ENCODE results near the gene HCN2. TPM values are rescaled to one million over a fixed set of nuclear protein-coding genes. Genes with fewer than 3 reads are reported as not detected.

Gene HCN2
- polyA plus RNA-seq, 1 of the 3 experiments (the other 2 are of a cell fraction): 5.6 TPM

DNA sequence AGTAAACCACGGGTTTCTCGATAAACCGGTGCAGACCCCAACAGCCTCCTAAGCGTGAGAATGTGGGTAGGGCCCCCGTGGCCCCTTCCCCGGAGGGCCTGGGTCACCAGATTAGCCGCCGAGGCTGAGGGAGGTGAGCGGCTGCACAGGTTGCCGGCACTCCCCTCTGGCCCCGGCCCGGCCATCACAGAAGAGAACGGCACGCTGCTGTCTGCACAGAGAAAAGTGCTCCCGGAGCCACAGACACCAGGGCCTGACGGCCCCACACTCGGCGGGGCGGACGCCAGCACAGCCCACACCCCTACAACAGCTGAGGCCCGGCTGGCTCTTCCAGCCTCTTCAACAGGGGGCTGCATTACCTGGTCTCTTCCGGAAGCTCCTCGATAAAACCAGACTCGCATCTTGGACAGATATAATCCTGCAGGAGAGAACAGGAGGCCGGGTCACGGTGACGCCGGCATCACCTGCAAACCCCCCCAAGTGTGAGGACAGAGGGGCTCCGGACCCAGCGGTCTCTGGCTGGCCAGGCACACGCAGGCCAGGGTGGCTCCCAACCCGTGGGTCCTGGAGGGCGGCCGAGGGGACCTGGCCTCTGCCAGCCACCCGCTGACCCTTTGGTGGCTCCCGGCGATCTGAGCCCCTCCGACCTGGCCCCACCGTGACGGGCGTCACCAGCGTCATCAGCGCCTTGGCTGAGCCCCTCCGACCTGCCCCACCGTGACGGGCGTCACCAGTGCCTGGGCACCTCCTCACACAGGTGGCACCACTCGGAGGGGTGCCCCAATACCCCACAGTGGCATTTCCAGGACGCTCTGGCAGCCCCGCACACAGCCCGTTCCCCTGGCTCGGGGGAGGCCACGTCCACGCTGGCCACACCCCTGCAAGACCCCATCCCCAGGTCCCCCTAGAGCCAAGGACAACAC lies 63.0 kb downstream of the HCN2 start:
- H3F3A ChIP-seq (replicated peaks; ENCODE audit: insufficient read depth): no peaks in the 10 kb centered on the region
- ChIA-PET CTCF (no interaction called here), POLR2A (no interaction called here)
- DNase-seq: no peak
- no peak overlapping the region for H3K9ac ChIP-seq
- H3K27ac ChIP-seq (ENCODE audit: low read depth in 2 of 2, low read length in 1 of 2): no peak overlapping the region
- H3K36me3 ChIP-seq (replicated peaks in 1 of 2; ENCODE audit: control insufficient read depth in 1 of 2, insufficient read depth in 2 of 2, low read length in 1 of 2): peaks cover 0 to 36% of the 10 kb centered on the region in 2 experiments
- no peaks in the 10 kb centered on the region for H3K9me3 ChIP-seq
- H3K4me3 ChIP-seq (ENCODE audit: low read depth in 2 of 2, low read length in 1 of 2): no peak overlapping the region
- no peak overlapping the region for H3K4me2 ChIP-seq
- H3K27me3 ChIP-seq (ENCODE audit: insufficient read depth): no peaks in the 10 kb centered on the region
- no peaks in the 10 kb centered on the region for H3K4me1 ChIP-seq (ENCODE audit: control insufficient read depth in 1 of 2, insufficient read depth in 2 of 2, low read depth in 1 of 2, low read length in 1 of 2)
- H2AFZ ChIP-seq (ENCODE audit: low read depth): no peak overlapping the region
- H3K79me2 ChIP-seq (ENCODE audit: insufficient read depth): peaks cover 62% of the 10 kb centered on the region
- H3K9me2 ChIP-seq: no peaks in the 10 kb centered on the region
- TF ChIP-seq SIN3A (IDR thresholded peaks at IDR 0.05; ENCODE audit: borderline replicate concordance, low read depth, low read length): no peak
- no peak for TF ChIP-seq FOSL2 (IDR thresholded peaks at IDR 0.05; ENCODE audit: borderline replicate concordance, low read depth)
- no peak for TF ChIP-seq RAD21 (IDR thresholded peaks at IDR 0.05; ENCODE audit: low read length)
- TF ChIP-seq IRF3 (IDR thresholded peaks at IDR 0.05; ENCODE audit: low read depth, low read length): no peak
- H4K20me1 ChIP-seq (ENCODE audit: insufficient read depth): peaks cover 59% of the 10 kb centered on the region
- WGBS (ENCODE audit: low lambda C conversion rate): 95% methylated on average over 11 of the region's 54 CpGs

- H3K36me3 ChIP-seq (replicated peaks in 1 of 2; ENCODE audit: control insufficient read depth in 1 of 2, insufficient read depth in 2 of 2, low read length in 1 of 2): peaks cover 0 to 33% of the 10 kb centered on the region in 2 experiments
- H3K4me3 ChIP-seq (ENCODE audit: low read depth in 2 of 2, low read length in 1 of 2): no peak overlapping the region
- H3K79me2 ChIP-seq (ENCODE audit: insufficient read depth): peaks cover 69% of the 10 kb centered on the region
- H2AFZ ChIP-seq (ENCODE audit: low read depth): no peak overlapping the region
- H3K9me2 ChIP-seq: no peaks in the 10 kb centered on the region
- H3K9me3 ChIP-seq: no peaks in the 10 kb centered on the region
- ChIA-PET POLR2A (no interaction called here), CTCF (no interaction called here)
- H3K4me2 ChIP-seq: no peak overlapping the region
- no peak for DNase-seq
- H3K27me3 ChIP-seq (ENCODE audit: insufficient read depth): no peaks in the 10 kb centered on the region
- peaks cover 66% of the 10 kb centered on the region for H4K20me1 ChIP-seq (ENCODE audit: insufficient read depth)
- no peaks in the 10 kb centered on the region; a peak in 1 of 4 replicates for H3K4me1 ChIP-seq (ENCODE audit: control insufficient read depth in 1 of 2, insufficient read depth in 2 of 2, low read depth in 1 of 2, low read length in 1 of 2)
- no peaks in the 10 kb centered on the region for H3F3A ChIP-seq (replicated peaks; ENCODE audit: insufficient read depth)
- WGBS (ENCODE audit: low lambda C conversion rate): 98% methylated on average over 10 of the region's 17 CpGs
- no peak overlapping the region for H3K9ac ChIP-seq
- H3K27ac ChIP-seq (ENCODE audit: low read depth in 2 of 2, low read length in 1 of 2): no peak overlapping the region
- no peak for TF ChIP-seq MEF2A (IDR thresholded peaks at IDR 0.05; ENCODE audit: borderline replicate concordance, low read depth)
- no peak for TF ChIP-seq JUND (IDR thresholded peaks at IDR 0.05)
- TF ChIP-seq GABPA (IDR thresholded peaks at IDR 0.05; ENCODE audit: low read depth): no peak
- TF ChIP-seq, protein P1, sequence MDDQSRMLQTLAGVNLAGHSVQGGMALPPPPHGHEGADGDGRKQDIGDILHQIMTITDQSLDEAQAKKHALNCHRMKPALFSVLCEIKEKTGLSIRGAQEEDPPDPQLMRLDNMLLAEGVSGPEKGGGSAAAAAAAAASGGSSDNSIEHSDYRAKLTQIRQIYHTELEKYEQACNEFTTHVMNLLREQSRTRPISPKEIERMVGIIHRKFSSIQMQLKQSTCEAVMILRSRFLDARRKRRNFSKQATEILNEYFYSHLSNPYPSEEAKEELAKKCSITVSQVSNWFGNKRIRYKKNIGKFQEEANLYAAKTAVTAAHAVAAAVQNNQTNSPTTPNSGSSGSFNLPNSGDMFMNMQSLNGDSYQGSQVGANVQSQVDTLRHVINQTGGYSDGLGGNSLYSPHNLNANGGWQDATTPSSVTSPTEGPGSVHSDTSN (IDR thresholded peaks at IDR 0.05): no peak
- TF ChIP-seq, protein P2, sequence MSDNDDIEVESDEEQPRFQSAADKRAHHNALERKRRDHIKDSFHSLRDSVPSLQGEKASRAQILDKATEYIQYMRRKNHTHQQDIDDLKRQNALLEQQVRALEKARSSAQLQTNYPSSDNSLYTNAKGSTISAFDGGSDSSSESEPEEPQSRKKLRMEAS (IDR thresholded peaks at IDR 0.05; ENCODE audit: low read depth): no peak
- no peak for TF ChIP-seq MXI1 (IDR thresholded peaks at IDR 0.05; ENCODE audit: low read depth, low read length)
- no peak for TF ChIP-seq USF2 (IDR thresholded peaks at IDR 0.05; ENCODE audit: borderline replicate concordance, low read depth, low read length)
- TF ChIP-seq, protein P3, sequence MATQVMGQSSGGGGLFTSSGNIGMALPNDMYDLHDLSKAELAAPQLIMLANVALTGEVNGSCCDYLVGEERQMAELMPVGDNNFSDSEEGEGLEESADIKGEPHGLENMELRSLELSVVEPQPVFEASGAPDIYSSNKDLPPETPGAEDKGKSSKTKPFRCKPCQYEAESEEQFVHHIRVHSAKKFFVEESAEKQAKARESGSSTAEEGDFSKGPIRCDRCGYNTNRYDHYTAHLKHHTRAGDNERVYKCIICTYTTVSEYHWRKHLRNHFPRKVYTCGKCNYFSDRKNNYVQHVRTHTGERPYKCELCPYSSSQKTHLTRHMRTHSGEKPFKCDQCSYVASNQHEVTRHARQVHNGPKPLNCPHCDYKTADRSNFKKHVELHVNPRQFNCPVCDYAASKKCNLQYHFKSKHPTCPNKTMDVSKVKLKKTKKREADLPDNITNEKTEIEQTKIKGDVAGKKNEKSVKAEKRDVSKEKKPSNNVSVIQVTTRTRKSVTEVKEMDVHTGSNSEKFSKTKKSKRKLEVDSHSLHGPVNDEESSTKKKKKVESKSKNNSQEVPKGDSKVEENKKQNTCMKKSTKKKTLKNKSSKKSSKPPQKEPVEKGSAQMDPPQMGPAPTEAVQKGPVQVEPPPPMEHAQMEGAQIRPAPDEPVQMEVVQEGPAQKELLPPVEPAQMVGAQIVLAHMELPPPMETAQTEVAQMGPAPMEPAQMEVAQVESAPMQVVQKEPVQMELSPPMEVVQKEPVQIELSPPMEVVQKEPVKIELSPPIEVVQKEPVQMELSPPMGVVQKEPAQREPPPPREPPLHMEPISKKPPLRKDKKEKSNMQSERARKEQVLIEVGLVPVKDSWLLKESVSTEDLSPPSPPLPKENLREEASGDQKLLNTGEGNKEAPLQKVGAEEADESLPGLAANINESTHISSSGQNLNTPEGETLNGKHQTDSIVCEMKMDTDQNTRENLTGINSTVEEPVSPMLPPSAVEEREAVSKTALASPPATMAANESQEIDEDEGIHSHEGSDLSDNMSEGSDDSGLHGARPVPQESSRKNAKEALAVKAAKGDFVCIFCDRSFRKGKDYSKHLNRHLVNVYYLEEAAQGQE (IDR thresholded peaks at IDR 0.05; ENCODE audit: low read depth, low read length): no peak
- TF ChIP-seq NFIC (IDR thresholded peaks at IDR 0.05; ENCODE audit: borderline replicate concordance): no peak
- no peak for TF ChIP-seq CHD2 (IDR thresholded peaks at IDR 0.05; ENCODE audit: low read length, partially characterized antibody)
- TF ChIP-seq POLR2AphosphoS5 (IDR thresholded peaks at IDR 0.05; ENCODE audit: low read depth, low read length): no peak
- TF ChIP-seq EP300 (IDR thresholded peaks at IDR 0.05; ENCODE audit: borderline replicate concordance in 1 of 2, low read depth in 1 of 2, low read length in 1 of 2): no peak
- no peak for TF ChIP-seq EZH2phosphoT487 (IDR thresholded peaks at IDR 0.05; ENCODE audit: borderline replicate concordance, low read depth)
- no peak for TF ChIP-seq RAD21 (IDR thresholded peaks at IDR 0.05; ENCODE audit: low read length)
- no peak for TF ChIP-seq FOSL2 (IDR thresholded peaks at IDR 0.05; ENCODE audit: borderline replicate concordance, low read depth)
- TF ChIP-seq USF1 (IDR thresholded peaks at IDR 0.05; ENCODE audit: borderline replicate concordance, low read depth): no peak
Observed at GRCh38 chr19:653425-653824, 63.7 kb downstream of the HCN2 start.
